Testis (tissue), 5 donors: Measurements from ENCODE around the gene ITGA6. TPM values are rescaled to one million over a fixed set of nuclear protein-coding genes. Genes with fewer than 3 reads are reported as not detected.

Source experiments
- DNase-seq: peaks from one replicate; pipeline ENCODE4 v3.0.0-alpha.2; 2019
- H3K27ac ChIP-seq, 2 donors: fragments of 200-600 bp; sonication (generic); one replicate each; pipeline ENCODE4 v1.5.1; 2019
- H3K27me3 ChIP-seq: fragments of 200-600 bp; sonication (generic); one replicate; pipeline ENCODE4 v1.5.1; 2019
- H3K36me3 ChIP-seq: fragments of 200-600 bp; sonication (generic); one replicate; pipeline ENCODE4 v1.5.1; 2017; ENCODE audit warnings: low read depth; ENCODE audit errors: missing control alignments
- H3K4me1 ChIP-seq: fragments of 200-600 bp; sonication (generic); one replicate; pipeline ENCODE4 v1.5.1; 2019
- H3K4me3 ChIP-seq, 2 donors: fragments of 200-600 bp; sonication (generic); one replicate each; pipeline ENCODE4 v1.5.1; 2017 to 2019
- H3K9me3 ChIP-seq: fragments of 200-600 bp; sonication (generic); one replicate; pipeline ENCODE4 v1.5.1; 2017
- CTCF ChIP-seq, 3 experiments: fragments of 450-650 bp in 2 of 3; fragments of 200-600 bp in 1 of 3; sonication (generic) in 1 of 3; IDR thresholded peaks; one replicate each; pipeline ENCODE4 v1.5.1; 2016 to 2019; ENCODE audit warnings: antibody characterized with exemption in 3 of 3, mild to moderate bottlenecking in 2 of 3, moderate library complexity in 1 of 3
- POLR2A ChIP-seq: fragments of 450-650 bp; IDR thresholded peaks from one replicate; pipeline ENCODE4 v1.6.1; 2017; ENCODE audit warnings: antibody characterized with exemption, mild to moderate bottlenecking, moderate library complexity
- WGBS, 2 donors: methylation state at CpG; one replicate each; pipeline ENCODE4 v1.1.5; 2018; 5-methylcytosine and 5-hydroxymethylcytosine counted together
- intact Hi-C: fragments of 100-400 bp; cut with DNase I; formaldehyde crosslinking; loops from one replicate; pipeline ENCODE4 v1.15.1; 2023; ENCODE audit warnings: low total_unique reads
- long read RNA-seq, 2 donors: transcript quantifications; one replicate each; lab custom pipeline, GENCODE V29; 2026
- polyA plus RNA-seq: library from polyadenylated mRNA; stranded (reverse); fragments of 350-450 nt; fragmentation: Illumina TruSeq; extraction: RNeasy Lipid Tissue Mini Kit (QIAGEN cat#74804); gene quantifications from one replicate; pipeline ENCODE4 v1.2.3, GENCODE V29; 2014; ENCODE audit warnings: low read depth, low replicate concordance; ENCODE audit not compliant: insufficient read depth
- total RNA-seq, 2 donors: library from RNA; depleted of rRNA; stranded (reverse); fragments of >200 nt; gene quantifications; one replicate each; pipeline ENCODE4 v1.2.3, GENCODE V29; 2016

The ITGA6 gene
- total RNA-seq = 100 to 1,000 TPM; 166 to 232 TPM
- polyA plus RNA-seq = 57.5 TPM
- long read RNA-seq, donor 1, full-length matches to known transcripts = 6 of 36 reads
- long read RNA-seq, donor 1, partial matches to known transcripts = 30 of 36 reads
- long read RNA-seq, donor 1, other reads (novel, unspliced or antisense) = 0 of 36 reads
- long read RNA-seq, donor 2, full-length matches to known transcripts = 6 of 6 reads
- long read RNA-seq, donor 2, partial matches to known transcripts = 0 of 6 reads
- long read RNA-seq, donor 2, other reads (novel, unspliced or antisense) = 0 of 6 reads

- H3K4me3 ChIP-seq = peak within 1 kb of the TSS; percentile 83 to 92
- no peaks in the 10 kb centered on the region for H3K36me3 ChIP-seq
- 0 to 1% methylated on average over 4 to 79 of the region's 79 CpGs for WGBS, 2 donors
- peak; percentile 89 for DNase-seq
- TF ChIP-seq POLR2A (no peak), CTCF (IDR thresholded peaks at IDR 0.05) (no peak)
- no peaks in the 10 kb centered on the region for H3K27me3 ChIP-seq
- intact Hi-C loops = no loop called here
- H3K9me3 ChIP-seq = no peaks in the 10 kb centered on the region
- peak within 1 kb of the TSS; percentile 72 to 85 for H3K27ac ChIP-seq
- H3K4me1 ChIP-seq = peaks cover 12% of the 10 kb centered on the region
Observed at GRCh38 chr2:172427256-172427989, at the start of gene ITGA6. Gene ITGA6 (plus strand): TSS chr2:172427586.

GRCh38 chr2:172380436-172381274 is 46.7 kb upstream of the ITGA6 start:
- no peak for TF ChIP-seq CTCF (IDR thresholded peaks at IDR 0.05)
- no peak for TF ChIP-seq POLR2A
- intact Hi-C loops = no loop called here
- H3K9me3 ChIP-seq = no peaks in the 10 kb centered on the region
- no peak overlapping the region for H3K27ac ChIP-seq
- WGBS, 2 donors = 41 to 43% methylated on average over 8 of the region's 8 CpGs
- no peak overlapping the region for H3K4me3 ChIP-seq
- no peaks in the 10 kb centered on the region for H3K36me3 ChIP-seq
- no peak for DNase-seq
- H3K4me1 ChIP-seq = peaks cover 10% of the 10 kb centered on the region
- no peaks in the 10 kb centered on the region for H3K27me3 ChIP-seq

- Histone ChIP-seq H3K27me3 (no peaks in the 10 kb centered on the region), H3K27ac (no peak overlapping the region), H3K4me1 (peaks cover 10% of the 10 kb centered on the region), H3K36me3 (no peaks in the 10 kb centered on the region), H3K9me3 (no peaks in the 10 kb centered on the region), H3K4me3 (no peak overlapping the region)
- DNase-seq = no peak
- WGBS, 2 donors = 67% methylated on average over 3 of the region's 3 CpGs
- TF ChIP-seq POLR2A (no peak), CTCF (IDR thresholded peaks at IDR 0.05) (no peak)
- intact Hi-C loops = no loop called here
Observed at GRCh38 chr2:172381275-172382027, 45.9 kb upstream of the ITGA6 start.

GRCh38 chr2:172387361-172387760 is 40.0 kb upstream of the ITGA6 start:
- no peak overlapping the region for H3K4me3 ChIP-seq
- intact Hi-C loops = no loop called here
- DNase-seq = no peak
- H3K9me3 ChIP-seq = no peaks in the 10 kb centered on the region
- no peak for TF ChIP-seq POLR2A
- no peak for TF ChIP-seq CTCF (IDR thresholded peaks at IDR 0.05)
- WGBS, 2 donors = 76% methylated on average over 4 of the region's 4 CpGs
- H3K4me1 ChIP-seq = peaks cover 5% of the 10 kb centered on the region
- H3K36me3 ChIP-seq = no peaks in the 10 kb centered on the region
- no peak overlapping the region for H3K27ac ChIP-seq
- no peaks in the 10 kb centered on the region for H3K27me3 ChIP-seq
